MM.1S (cell line): ENCODE measurements around the gene EPHA6.
A peak's percentile ranks its signal among the peaks of the same experiment; 100 is the strongest.

ENCODE experiments used
- DNase-seq: peaks from one replicate; pipeline ENCODE4 v3.0.0-alpha.2; 2015
- H2AFZ ChIP-seq: fragments of 300-600 bp; sonication (generic); 2 replicates; pipeline ENCODE4 v1.6.0; 2016; ENCODE audit warnings: antibody characterized with exemption, low read length
- H3F3A ChIP-seq: fragments of 300-600 bp; sonication (generic); 2 replicates; pipeline ENCODE4 v1.6.1; 2016; ENCODE audit warnings: mild to moderate bottlenecking, antibody characterized with exemption, low read length, moderate library complexity, mixed read lengths; ENCODE audit not compliant: insufficient read depth
- H3K27ac ChIP-seq: fragments of 300-600 bp; sonication (generic); 2 replicates; pipeline ENCODE4 v1.5.1; 2016; ENCODE audit warnings: mild to moderate bottlenecking, low read length
- H3K27me3 ChIP-seq: fragments of 300-600 bp; sonication (generic); replicated peaks from 2 replicates; pipeline ENCODE4 v1.6.0; 2016; ENCODE audit warnings: low read length; ENCODE audit not compliant: insufficient read depth
- H3K36me3 ChIP-seq: fragments of 300-600 bp; sonication (generic); replicated peaks from 2 replicates; pipeline ENCODE4 v1.6.1; 2016; ENCODE audit warnings: mild to moderate bottlenecking, low read length, mixed read lengths; ENCODE audit not compliant: insufficient read depth
- H3K4me1 ChIP-seq: fragments of 300-600 bp; sonication (generic); 2 replicates; pipeline ENCODE4 v1.6.1; 2016; ENCODE audit warnings: low read length, mixed read lengths
- H3K4me2 ChIP-seq: fragments of 300-600 bp; sonication (generic); 2 replicates; pipeline ENCODE4 v1.6.0; 2016; ENCODE audit warnings: low read depth, low read length
- H3K4me3 ChIP-seq: fragments of 300-600 bp; sonication (generic); 2 replicates; pipeline ENCODE4 v1.5.1; 2016; ENCODE audit warnings: low read length, mixed read lengths
- H3K79me2 ChIP-seq: fragments of 300-600 bp; sonication (generic); 2 replicates; pipeline ENCODE4 v1.6.1; 2016; ENCODE audit warnings: mixed run types, low read length, mixed read lengths
- H3K9ac ChIP-seq: fragments of 300-600 bp; sonication (generic); 2 replicates; pipeline ENCODE4 v1.6.1; 2016; ENCODE audit warnings: low read length, mixed read lengths
- H3K9me2 ChIP-seq: fragments of 300-600 bp; sonication (generic); replicated peaks from 2 replicates; pipeline ENCODE4 v1.6.1; 2016; ENCODE audit warnings: mild to moderate bottlenecking, low read length, mixed read lengths; ENCODE audit not compliant: insufficient read depth
- H3K9me3 ChIP-seq: fragments of 300-600 bp; sonication (generic); replicated peaks from 2 replicates; pipeline ENCODE4 v1.6.1; 2016; ENCODE audit warnings: mild to moderate bottlenecking, low read length, mixed read lengths; ENCODE audit not compliant: insufficient read depth
- H4K20me1 ChIP-seq: fragments of 300-600 bp; sonication (generic); 2 replicates; pipeline ENCODE4 v1.6.1; 2016; ENCODE audit warnings: mild to moderate bottlenecking, low read length, moderate library complexity, mixed read lengths; ENCODE audit not compliant: insufficient read depth
- EZH2 ChIP-seq: fragments of 300-600 bp; sonication (generic); optimal IDR thresholded peaks from 2 replicates; pipeline ENCODE3; 2017; ENCODE audit warnings: low read depth, mild to moderate bottlenecking, antibody characterized with exemption, low read length, mixed read lengths
- EZH2phosphoT487 ChIP-seq: fragments of 300-600 bp; sonication (generic); IDR thresholded peaks from 2 replicates; pipeline ENCODE4 v1.6.1; 2018; ENCODE audit warnings: antibody characterized with exemption, low read length
- TF ChIP-seq, protein P1 (sequence below): fragments of 300-600 bp; sonication (generic); IDR thresholded peaks from 2 replicates; pipeline ENCODE4 v1.5.1; 2016; ENCODE audit warnings: antibody characterized with exemption, low read length, mixed read lengths

The EPHA6 gene

DNA sequence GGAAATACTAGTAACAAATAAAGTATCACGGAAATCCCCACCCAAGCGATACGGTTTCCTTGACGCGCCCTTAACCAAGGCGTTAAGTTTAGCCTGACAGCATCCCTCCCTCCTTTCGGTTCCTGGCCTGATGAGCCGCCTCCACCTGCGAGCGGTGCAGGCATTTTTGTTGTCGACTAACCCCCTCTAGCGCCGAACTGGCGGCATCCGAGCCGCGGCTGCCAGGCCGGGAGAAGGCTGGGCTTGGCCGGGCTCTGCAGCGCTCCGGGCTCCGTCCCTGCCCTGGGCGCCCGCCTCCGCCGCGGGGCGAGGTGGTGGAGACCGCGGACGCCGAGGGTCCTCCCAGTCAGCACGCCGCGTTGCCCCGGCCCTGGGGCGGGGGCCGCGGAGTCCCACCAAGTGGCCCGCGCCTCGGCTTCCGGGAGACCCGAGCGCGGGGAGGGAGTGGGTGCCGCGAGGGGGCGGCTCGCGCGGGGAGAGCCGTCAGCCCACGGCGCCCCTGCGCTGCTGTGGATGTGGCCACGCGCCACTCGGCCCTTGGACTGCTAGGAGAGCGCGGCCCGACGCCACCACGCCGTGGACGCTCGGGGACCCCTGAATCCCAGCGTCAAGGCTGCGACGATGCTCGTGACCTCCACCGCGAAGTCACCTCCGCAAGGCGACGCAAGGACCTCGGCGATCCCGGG lies 1.1 kb upstream of the EPHA6 start:
- H3K9ac ChIP-seq: peak overlapping the region; percentile 61; the same call in 1 of the 2 replicates

DNA sequence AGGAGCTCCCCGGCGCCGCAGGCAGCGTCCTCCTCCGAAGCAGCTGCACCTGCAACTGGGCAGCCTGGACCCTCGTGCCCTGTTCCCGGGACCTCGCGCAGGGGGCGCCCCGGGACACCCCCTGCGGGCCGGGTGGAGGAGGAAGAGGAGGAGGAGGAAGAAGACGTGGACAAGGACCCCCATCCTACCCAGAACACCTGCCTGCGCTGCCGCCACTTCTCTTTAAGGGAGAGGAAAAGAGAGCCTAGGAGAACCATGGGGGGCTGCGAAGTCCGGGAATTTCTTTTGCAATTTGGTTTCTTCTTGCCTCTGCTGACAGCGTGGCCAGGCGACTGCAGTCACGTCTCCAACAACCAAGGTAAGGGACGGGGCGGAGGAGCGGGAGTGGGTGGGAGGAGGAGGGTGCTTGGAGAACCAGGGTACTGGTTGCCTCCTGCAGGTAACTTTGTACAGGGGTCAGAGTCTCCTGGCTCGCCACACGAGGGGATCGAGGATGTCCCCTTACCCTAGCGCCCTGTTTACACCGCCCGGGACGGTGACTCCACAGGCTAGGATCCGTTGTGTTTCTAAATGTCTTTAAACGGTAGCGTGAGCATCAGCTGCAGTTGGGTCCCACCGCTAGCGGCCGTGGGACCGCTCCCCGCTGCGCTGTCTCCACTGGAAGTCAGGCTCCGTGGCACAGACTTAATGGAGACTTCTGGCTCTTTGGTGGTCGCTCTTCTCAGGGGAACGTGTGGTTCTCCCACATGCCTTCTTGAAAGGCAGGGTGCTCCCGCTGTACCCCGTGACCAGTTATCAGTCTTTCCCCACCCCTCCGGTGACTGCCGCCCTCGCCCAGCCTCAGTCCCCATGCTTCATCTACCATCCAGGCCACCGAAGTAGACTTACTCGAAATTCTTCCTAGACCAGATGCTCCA lies 515 bp downstream of the EPHA6 start:
- Histone ChIP-seq H3K9me3 (no peaks in the 10 kb centered on the region), H3K9me2 (no peaks in the 10 kb centered on the region), H3K27ac (no peak overlapping the region), H3K4me2 (no peak overlapping the region), H3F3A (no peaks in the 10 kb centered on the region), H2AFZ (no peak overlapping the region), H3K79me2 (no peaks in the 10 kb centered on the region), H3K27me3 (no peaks in the 10 kb centered on the region), H3K9ac (no peak overlapping the region), H4K20me1 (no peaks in the 10 kb centered on the region), H3K4me1 (0 out of 2 replicates have a peak, but pooled peaks cover 4% of the 10 kb centered on the region), H3K36me3 (no peaks in the 10 kb centered on the region), H3K4me3 (no peak overlapping the region)
- TF ChIP-seq, protein P1, sequence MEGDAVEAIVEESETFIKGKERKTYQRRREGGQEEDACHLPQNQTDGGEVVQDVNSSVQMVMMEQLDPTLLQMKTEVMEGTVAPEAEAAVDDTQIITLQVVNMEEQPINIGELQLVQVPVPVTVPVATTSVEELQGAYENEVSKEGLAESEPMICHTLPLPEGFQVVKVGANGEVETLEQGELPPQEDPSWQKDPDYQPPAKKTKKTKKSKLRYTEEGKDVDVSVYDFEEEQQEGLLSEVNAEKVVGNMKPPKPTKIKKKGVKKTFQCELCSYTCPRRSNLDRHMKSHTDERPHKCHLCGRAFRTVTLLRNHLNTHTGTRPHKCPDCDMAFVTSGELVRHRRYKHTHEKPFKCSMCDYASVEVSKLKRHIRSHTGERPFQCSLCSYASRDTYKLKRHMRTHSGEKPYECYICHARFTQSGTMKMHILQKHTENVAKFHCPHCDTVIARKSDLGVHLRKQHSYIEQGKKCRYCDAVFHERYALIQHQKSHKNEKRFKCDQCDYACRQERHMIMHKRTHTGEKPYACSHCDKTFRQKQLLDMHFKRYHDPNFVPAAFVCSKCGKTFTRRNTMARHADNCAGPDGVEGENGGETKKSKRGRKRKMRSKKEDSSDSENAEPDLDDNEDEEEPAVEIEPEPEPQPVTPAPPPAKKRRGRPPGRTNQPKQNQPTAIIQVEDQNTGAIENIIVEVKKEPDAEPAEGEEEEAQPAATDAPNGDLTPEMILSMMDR: no peak
- TF ChIP-seq EZH2phosphoT487: no peak
- TF ChIP-seq EZH2: no peak
- no peak for DNase-seq

More for the DNA sequence above, 1.1 kb upstream of the EPHA6 start:
- no peaks in the 10 kb centered on the region for H4K20me1 ChIP-seq
- no peaks in the 10 kb centered on the region for H3K27me3 ChIP-seq
- H3K4me1 ChIP-seq: 0 out of 2 replicates have a peak, but pooled peaks cover 4% of the 10 kb centered on the region
- no peaks in the 10 kb centered on the region for H3K79me2 ChIP-seq
- H3F3A ChIP-seq: no peaks in the 10 kb centered on the region
- H3K27ac ChIP-seq: peak overlapping the region; percentile 31; the same call in 1 of the 2 replicates
- H3K4me3 ChIP-seq: peak overlapping the region; percentile 60
- no peaks in the 10 kb centered on the region for H3K9me2 ChIP-seq
- no peak for TF ChIP-seq EZH2
- no peak for TF ChIP-seq EZH2phosphoT487
- TF ChIP-seq, protein P1: peak; percentile 82
- no peaks in the 10 kb centered on the region for H3K36me3 ChIP-seq
- H3K4me2 ChIP-seq: peak overlapping the region; percentile 81
- peak; percentile 92 for DNase-seq
- peak overlapping the region; percentile 82 for H2AFZ ChIP-seq
- H3K9me3 ChIP-seq: no peaks in the 10 kb centered on the region

DNA sequence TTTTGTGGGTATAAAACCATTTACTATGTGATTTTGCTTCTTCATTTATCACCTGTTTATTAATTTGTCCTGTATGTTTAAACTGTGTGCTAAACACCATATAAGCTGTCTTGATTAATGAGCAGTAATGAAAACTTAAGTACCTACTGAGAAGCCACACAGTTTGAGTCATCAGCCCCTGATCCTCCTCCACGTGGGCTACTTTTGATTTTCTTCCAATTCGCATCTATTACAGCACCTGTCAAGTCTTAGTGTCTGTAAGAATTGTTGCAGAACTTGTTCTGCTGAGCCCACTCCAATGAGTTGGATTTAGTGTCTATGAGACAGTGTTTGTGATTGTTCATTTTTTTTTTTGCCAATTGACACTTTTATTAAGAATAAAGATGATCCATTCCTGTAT lies 16.8 kb downstream of the EPHA6 start:
- Histone ChIP-seq H3K27ac (no peak overlapping the region), H3K9me2 (no peaks in the 10 kb centered on the region; the same call in 1 of the 2 replicates), H4K20me1 (no peaks in the 10 kb centered on the region), H3K9ac (no peak overlapping the region), H3K27me3 (no peaks in the 10 kb centered on the region), H3K9me3 (no peaks in the 10 kb centered on the region), H3K79me2 (no peaks in the 10 kb centered on the region), H2AFZ (no peak overlapping the region), H3K36me3 (no peaks in the 10 kb centered on the region), H3K4me2 (no peak overlapping the region), H3K4me3 (no peak overlapping the region), H3F3A (no peaks in the 10 kb centered on the region), H3K4me1 (no peaks in the 10 kb centered on the region)
- DNase-seq: no peak
- TF ChIP-seq EZH2phosphoT487: no peak
- no peak for TF ChIP-seq EZH2
- TF ChIP-seq, protein P1: no peak
